Fibroblast of lung (primary cell): ENCODE data around the gene CACFD1.

Experiments
- EZH2 ChIP-seq: IDR thresholded peaks from 2 replicates; pipeline ENCODE4 v1.5.1; 2012; ENCODE audit warnings: low read length, control low read depth, mild to moderate bottlenecking; ENCODE audit errors: missing control alignments
- TF ChIP-seq, protein P1 (sequence below), 2 donors: IDR thresholded peaks in 1 of 2; conservative IDR thresholded peaks in 1 of 2; 1 replicate in 1 of 2; 2 replicates in 1 of 2; pipeline ENCODE4 v1.5.1; 2011 to 2012; ENCODE audit warnings: low read length in 2 of 2, control low read depth in 1 of 2, inconsistent platforms in 1 of 2, low read depth in 1 of 2, mild to moderate bottlenecking in 1 of 2

DNA sequence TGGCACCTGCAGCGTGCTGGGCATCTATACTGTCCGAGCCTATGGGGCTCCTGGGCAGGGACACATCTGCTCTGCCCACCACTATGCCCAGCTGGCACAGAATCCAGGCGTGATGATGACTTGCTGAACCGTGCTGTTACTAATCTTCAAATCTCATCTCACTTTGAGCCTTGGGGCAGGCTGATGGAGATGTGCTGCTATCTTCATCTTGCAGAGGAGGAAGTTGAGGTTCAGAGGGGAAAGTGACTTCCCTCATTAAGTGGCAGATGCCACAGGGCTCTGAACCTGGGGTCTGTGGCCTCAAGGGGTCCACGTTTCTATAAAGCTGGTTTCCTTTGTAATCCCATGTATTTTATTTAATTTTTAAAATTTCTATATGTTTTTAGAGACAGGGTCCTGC, 14.4 kb downstream of the CACFD1 start:
- TF ChIP-seq, protein P1, sequence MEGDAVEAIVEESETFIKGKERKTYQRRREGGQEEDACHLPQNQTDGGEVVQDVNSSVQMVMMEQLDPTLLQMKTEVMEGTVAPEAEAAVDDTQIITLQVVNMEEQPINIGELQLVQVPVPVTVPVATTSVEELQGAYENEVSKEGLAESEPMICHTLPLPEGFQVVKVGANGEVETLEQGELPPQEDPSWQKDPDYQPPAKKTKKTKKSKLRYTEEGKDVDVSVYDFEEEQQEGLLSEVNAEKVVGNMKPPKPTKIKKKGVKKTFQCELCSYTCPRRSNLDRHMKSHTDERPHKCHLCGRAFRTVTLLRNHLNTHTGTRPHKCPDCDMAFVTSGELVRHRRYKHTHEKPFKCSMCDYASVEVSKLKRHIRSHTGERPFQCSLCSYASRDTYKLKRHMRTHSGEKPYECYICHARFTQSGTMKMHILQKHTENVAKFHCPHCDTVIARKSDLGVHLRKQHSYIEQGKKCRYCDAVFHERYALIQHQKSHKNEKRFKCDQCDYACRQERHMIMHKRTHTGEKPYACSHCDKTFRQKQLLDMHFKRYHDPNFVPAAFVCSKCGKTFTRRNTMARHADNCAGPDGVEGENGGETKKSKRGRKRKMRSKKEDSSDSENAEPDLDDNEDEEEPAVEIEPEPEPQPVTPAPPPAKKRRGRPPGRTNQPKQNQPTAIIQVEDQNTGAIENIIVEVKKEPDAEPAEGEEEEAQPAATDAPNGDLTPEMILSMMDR (conservative IDR thresholded peaks at IDR 0.05 in 1 of 2, IDR thresholded peaks at IDR 0.05 in 1 of 2; ENCODE audit: low read depth in 1 of 2, low read length in 2 of 2) = no peak
- no peak for TF ChIP-seq EZH2
